Nucleus accumbens (tissue), 56 donors: ENCODE measurements around the gene LCAT.
"Not testable (repeated sequence)": the region's sequence is repeated elsewhere in the genome, so short reads cannot be mapped to it uniquely, and the experiment has no call there.

Source experiments
- DNase-seq, 56 donors: peaks; one replicate each; lab custom pipeline; 2025; lab: John Stamatoyannopoulos, UW

The LCAT gene, protein sequence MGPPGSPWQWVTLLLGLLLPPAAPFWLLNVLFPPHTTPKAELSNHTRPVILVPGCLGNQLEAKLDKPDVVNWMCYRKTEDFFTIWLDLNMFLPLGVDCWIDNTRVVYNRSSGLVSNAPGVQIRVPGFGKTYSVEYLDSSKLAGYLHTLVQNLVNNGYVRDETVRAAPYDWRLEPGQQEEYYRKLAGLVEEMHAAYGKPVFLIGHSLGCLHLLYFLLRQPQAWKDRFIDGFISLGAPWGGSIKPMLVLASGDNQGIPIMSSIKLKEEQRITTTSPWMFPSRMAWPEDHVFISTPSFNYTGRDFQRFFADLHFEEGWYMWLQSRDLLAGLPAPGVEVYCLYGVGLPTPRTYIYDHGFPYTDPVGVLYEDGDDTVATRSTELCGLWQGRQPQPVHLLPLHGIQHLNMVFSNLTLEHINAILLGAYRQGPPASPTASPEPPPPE

DNA sequence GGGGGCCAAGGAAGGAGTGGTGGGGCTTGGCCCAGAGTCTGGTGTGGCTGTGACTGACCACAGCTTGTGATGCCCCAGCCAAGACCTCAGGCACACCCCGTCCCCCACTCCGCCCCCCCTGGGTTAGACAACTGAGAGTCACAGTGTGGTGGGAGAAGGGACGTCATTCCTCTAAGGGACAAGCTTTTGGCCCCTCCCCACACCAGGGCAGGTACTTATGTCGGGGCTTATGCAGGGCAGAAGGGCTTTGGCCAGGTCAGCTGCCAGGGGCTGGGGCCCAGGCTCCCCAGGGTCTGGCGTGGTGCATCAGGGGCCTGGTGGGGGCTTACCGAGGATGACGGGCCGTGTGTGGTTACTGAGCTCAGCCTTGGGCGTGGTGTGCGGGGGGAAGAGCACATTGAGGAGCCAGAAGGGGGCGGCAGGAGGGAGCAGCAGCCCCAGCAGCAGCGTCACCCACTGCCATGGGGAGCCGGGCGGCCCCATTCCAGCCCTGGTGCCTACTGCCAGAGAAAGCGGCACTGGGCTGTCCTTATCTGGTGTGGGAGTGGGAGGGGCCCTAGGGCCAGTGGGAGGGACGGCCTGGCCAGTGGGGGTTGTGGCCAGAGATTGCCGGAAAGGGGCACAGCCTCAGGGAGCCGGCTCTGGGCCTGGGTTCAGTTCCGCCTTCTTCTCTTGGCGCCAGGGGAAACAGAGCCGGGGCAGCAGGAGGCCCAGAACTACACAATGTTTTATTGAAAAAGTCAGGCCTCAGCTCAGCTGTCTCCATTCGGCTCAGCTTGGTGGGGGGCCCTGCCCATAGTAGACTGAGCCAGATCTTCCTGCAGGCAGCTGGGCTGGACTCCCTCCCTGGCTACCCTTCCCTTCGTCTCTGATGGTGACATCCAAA is at the start of gene LCAT:
TSS of gene LCAT (minus strand) at position 502 of the 886 bp plus-strand sequence. CDS start at position 483, 19 bp downstream.
- peak in 54 of 56 donors; percentile 35 to 91 (median 76) for DNase-seq

DNA sequence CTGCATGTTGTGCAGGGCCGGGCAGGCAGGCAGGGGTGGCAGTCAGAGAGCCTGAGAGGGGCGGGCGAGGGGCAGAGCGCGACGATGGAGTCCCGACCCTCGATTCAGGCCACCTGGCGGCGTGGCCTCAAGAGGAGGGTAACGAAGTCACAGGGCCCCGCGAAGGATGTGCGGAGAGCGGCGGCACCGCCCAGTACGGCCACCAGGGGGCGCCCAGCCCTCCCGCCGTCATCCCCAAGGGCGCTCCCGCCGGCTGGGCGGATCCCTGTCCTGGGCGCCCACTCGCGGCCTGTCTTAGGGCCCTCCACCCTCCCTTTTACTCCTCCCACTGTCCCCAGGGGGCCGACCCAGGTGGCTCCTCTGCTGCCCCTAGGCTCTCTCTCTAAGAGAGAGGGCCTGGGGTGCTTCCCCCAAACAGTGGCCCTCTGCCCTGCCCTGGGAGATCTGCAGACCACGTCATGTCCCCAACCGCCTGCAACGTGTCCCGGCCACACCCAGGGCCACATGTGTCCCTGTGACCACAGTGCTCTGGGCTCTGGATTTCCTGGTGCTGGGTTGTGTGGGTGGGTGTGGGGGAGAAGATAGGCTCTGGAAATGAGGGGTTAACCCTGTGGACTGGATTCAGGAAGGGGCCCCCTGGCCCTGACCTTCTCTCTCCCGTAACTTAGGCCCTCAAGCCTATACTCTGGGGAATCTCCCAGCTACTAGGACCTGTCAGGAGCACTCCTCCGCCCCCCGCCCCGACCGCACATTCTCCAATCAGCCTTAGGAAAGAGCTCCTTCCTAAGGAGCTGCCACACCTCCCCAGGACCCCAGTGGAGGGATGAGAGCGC is 49.5 kb upstream of the LCAT start:
- DNase-seq: peak in 46 of 56 donors; percentile 3 to 75 (median 34)

DNA sequence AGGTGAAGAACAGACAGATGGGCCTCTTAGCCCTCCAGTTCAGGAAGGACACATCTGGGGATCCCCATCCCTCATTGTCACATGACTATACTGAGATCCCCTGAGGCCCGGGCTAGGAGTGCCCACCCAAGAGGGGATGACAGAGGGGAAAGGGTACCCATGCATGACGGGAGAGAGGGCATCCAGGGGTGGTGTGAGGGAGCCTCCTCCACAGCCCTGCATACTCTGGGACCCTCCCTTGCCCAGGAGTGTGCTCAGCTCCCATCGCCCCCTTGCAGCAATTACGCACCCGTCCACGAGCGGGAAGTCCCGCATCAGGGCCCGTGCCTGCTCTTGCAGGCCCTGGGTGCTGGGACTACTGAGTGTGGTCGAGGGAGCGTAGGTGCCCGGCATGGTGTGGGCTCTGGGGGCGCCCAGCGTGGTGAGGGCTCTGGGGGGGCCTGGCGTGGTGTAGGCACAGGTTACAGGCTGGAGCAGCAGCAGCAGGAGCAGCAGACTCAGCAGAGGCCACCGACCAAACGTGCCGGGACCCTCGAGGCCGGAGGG is 48.8 kb upstream of the LCAT start:
- no peak for DNase-seq

DNA sequence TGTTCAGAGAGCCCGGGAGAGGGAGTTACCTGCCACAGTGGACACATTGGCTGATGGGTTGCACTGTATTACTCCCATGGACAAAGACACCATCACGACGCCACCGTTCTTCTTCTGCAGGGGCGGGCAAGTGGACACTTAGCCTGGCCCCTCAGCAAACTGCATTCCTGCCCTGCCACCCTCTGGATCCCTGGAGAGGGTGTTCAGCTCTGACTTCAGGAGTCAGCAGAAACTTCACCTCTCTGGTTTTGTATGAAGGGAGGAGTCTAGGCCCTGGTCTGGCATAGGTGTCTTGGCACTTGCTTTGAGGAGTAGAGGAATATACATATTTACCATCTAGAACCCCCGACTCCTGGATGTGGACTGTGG is 46.1 kb upstream of the LCAT start:
- no peak for DNase-seq

DNA sequence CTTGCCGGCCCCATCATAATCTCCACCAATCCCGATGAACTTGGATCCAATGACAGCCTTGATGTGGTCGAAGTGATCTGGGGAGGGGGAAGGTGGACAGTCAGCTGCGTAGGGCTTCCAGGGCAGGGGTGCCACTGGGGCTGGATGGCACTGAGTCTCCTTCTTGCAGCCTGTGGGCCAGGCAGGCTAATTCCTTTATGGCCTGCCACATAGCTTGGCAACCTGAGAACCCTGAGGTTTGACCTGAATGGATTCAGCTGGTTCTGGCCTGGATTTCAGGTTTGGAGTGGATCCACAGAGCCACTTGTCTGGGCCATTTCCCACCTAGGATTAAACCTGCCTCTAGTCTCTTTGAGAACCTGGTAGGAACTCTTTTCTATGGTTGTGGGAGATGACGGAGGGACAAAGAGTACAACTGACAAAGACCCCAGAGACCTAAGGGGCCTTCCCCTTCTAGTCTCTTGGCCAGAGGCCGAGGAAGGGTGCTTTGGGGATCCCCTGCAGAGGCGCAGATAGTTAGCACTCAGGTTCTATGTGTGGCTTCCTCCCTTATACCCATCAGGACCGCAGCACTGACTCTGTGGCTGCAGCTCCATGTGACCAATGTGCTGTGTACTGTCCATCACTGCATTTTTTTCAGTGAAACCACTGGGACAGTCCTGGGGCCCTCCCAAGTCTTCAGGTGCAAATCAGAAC is 45.5 kb upstream of the LCAT start:
- no peak for DNase-seq

DNA sequence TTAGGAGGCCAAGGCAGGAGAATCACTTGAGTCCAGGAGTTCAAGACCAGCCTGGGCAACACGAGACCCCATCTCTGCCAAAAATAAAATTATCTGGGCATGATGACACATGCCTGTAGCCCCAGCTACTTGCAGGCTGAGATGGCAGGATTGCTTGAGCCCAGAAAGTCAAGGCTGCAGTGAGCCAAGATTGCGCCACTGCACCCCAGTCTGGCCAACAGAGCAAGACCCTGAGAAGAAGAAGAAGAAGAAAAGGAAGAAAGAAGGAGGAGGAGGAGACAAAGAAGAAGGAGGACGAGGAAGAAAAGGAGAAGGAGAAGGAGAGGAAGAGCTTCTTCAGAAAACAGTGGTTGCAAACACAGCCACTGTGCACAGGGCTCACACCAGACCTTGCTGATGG is 44.8 kb upstream of the LCAT start:
- DNase-seq: no peak

DNA sequence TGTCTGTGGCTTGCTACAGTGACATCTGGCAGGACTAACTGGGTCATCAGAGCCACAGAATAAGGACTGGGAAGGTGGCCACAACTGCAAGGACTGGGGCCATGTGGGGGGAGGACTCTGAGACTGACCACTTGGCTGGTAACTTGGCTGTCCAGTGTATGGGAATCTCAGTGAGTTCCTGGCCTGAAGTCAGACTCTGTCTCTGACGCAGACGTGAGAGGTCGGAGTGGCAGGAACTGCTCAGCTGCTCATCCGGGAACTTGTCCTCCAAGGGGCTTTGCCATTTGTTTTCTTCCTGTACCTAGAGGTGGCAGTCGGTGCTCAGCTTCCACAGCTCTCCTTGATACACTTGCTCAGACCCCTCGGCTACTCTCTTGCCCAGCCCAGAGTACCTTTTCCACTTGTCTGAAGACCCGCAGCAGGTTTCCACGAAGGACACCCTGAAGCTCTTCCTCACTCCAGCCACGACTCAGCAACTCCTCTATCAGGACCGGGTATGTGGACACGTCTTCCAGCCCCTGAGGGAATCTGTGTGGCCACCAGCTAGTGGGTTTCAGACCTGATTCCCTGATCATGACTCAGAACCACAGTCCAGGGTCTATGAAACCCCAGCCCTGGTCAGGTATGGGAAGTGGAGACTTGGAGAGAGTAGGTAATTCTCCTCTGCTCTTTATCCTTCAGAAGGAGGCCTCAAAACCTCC is 43.7 kb upstream of the LCAT start:
- DNase-seq: peak in 31 of 56 donors; percentile 6 to 55 (median 31)

DNA sequence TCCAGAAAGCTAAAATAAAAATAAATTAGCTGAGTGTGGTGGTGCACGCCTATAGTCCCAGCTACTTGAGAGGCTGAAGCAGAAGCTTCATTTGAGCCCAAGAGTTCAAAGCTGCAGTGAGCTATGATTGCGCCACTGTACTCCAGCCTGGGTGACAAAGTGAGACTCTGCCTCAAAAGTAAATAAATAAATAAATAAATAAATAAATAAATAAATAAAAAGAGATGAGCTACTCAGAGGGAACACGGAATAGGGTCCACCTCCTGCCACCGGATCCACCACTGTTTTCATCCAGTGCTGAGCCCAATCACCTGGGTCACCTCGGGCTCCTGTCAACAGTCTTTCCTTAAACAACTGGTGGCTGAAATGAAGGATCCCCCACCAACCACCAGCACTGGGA is 43.0 kb upstream of the LCAT start:
- no peak for DNase-seq

DNA sequence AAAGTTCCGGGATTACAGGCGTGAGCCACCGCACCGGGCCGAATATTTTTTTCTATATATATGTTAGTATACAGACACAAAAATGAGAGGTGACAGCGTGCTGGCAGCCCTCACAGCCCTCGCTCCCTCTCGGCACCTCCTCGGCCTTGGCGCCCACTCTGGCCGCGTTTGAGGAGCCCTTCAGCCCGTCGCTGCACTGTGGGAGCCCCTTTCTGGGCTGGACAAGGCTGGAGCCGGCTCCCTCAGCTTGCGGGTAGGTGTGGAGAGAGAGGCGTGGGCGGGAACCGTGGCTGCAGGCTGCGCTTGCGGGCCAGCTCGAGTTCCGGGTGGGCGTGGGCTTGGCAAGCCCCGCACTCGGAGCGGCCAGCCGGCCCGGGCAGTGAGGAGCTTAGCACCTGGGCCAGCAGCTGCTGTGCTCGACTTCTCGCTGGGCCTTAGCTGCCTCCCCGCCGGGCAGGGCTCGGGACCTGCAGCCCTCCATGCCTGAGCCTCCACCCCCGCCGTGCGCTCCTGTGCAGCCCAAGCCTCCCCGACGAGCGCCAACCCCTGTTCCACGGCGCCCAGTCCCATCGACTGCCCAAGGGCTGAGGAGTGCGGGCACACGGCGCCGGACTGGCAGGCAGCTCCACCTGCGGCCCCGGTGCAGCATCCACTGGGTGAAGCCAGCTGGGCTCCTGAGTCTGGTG is 38.2 kb upstream of the LCAT start:
- no peak for DNase-seq

DNA sequence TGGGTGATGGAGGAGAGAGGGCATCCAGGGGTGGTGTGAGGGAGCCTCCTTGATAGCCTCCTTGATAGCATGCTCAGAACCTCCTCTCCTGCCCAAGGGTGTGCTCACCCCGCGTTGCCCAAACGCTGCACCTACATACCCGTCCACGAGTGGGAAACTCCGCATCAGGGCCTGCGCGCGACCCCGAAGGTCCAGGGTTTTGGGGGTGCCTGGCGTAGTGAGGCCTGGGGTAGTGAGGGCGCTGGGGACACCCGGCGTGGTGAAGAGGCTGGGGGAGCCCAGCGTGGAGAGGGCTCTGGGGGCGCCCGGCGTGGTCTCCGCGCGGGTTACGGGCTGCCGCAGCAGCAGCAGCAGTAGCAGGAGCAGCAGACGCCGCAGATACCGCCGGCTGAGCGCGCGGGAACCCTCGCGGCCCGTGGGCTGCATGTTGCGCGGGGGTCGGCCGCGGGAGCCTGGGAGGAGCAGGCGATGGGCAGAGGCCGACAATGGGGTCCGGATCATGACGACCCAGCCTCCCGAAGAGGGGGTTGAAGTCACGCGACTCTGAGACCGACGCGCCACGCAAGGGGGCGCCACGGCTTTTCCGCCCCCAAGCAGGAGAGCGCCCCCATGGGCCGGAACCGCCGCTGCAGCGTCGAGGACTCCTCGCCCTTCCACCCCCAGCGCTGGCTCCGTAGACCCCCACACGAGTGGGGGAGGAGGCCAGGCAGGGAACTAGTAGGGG is 36.2 kb upstream of the LCAT start, which contains the start of gene DPEP3:
TSS of gene DPEP3 (minus strand) at position 545 of the 724 bp plus-strand sequence. CDS start at position 426, 119 bp downstream.
- no peak for DNase-seq

DNA sequence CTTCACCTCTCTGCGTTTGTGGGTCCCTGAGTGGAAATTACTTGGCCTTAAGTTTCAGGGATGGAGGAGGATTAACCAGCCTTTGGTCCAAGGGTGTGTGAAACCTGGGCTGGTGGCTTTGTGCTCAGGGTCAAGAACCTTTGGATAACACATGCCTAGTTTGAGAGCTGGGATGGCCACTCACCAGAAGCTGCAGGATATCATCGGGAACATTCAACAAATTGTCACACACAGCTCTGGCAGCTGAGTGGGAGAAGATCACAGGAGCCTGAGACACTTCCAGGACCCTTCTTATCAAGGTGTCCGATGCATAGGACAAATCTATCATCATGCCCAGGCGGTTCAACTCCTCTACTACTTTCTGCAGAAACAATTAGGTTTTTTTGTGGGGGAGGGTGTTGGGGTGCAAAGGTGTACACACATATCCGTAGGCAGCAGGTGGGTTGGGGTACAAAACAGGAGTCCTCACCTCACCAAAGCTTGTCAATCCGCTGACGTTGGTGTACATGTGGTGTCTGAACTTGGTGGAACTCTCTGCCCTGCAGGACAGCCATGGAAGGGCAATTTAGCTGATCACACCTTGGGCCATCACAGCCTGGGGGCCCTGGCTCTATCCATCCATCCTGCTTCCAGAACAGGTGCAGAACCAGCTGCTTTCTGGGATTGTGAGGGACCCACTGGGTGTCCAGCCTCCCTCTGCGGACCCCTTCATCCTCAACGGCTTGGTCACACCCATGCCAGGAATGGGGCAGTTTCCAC is 33.7 kb upstream of the LCAT start:
- DNase-seq: no peak

DNA sequence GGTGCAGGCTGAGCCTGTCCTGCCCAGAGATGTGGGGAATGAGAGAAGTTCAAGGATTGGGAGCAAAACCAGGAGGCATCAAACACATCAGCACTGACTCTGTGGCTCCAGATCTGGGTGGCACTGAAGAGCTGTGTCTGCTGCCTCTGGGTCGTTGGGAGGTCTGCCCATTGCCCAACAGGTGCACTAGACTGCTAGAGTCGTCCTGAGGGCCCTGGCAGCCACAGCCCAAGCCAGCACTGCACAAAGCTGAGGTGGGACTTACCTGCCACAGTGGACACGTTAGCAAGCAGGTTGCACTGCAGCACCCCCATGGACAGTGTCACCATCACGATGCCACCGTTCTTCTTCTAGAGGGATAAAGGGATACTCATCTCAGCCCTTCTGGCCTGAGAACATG is 33.1 kb upstream of the LCAT start:
- DNase-seq: no peak

DNA sequence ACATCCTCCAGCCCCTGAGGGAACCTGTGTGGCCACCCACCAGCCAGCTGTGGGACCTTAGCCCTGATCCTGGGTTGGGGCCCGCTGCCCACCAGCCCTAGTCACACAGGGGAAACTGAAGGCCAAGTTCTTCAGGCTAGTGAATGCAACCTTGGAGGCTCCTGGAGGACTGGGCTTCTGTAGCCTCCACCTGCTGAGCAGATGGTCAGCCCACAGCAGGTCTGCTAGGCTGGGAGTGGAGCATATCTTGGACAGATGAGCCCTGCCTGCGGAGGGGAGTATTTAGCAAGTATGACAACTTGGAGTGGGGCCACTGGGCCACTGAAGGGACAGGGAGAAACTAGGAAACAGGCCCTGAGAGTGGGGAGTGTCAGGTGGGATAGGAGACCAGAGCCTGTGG is 32.3 kb upstream of the LCAT start:
- DNase-seq: no peak

DNA sequence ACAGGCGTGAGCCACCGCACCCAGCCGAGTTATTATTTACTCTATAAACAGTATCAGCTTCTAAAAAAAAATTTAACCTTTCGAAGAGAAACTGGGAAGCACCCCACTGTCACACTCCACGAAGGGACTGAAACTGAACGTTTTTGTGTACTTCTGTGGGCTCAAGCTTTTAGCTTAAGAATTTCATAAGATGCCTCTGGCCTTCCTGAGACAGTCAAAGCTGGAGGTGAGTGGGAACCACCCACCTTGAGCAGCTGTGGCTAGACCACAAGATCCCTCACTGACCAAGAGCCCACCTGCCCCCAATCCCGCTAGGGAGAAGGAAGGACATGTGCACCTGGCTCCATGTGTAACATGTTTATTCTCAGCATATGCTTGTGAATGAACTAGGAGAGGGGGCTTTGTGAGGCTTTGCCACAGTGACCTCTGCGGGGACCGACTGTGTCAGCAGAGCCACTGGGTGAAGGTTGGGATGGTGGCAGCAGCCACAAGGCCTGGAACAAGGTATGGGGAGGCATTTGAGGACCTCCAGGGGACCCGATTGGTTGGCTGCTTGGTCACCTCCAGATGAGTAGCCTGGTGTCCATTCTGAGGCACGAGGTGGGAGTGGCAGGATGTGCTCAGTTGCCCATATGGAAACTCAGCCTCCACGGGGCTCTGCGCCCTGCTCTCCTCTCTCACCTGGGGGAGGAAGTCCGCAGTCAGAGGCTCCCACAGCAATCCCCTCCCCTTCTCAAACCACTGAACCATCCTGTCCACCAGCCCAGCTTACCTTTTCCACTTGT is 31.6 kb upstream of the LCAT start:
- DNase-seq: no peak

DNA sequence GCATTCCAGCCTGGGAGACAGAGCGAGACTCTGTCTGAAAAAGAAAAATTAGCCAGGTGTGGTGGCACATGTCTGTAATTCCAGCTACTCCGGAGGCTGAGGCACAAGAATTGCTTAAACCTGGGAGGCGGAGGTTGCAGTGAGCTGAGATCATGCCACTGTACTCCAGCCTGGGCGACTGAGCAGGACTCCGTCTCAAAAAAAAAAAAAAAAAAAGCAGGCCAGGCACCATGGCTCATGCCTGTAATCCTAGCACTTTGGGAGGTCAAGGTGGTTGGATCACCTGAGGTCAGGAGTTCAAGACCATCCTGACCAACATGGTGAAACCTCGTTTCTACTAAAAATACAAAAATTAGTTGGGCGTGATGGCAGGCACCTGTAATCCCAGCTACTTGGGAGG is 28.4 kb upstream of the LCAT start:
- DNase-seq: not testable (repeated sequence)

DNA sequence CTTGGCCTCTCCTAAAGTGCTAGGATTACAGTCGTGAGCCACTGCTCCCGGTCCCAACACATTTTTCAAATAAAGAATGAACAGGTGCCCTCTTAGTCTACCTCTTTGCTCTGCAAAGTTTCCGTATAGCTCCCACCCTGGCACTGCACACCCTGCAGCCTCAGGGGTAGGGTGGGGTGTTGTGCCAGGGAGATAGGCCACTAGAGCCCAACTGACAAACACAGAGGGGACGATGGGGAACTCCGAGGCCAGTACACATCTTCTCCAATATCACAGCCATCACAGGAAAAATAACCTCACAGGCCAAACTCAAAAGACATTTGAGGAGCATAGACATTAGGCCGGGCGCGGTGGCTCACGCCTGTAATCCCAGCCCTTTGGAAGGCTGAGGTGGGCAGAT is 27.2 kb upstream of the LCAT start:
- no peak for DNase-seq
